Nephron progenitor cell (in vitro differentiated cells): Measurements from ENCODE around the gene NIN.

Experiments used
- DNase-seq: peaks from one replicate; pipeline ENCODE4 v3.0.0; 2021
- H3K27ac Mint-ChIP-seq: 2 replicates; pipeline ENCODE4 v1.8.0; 2021; ENCODE audit warnings: mild to moderate bottlenecking, moderate library complexity, mixed read lengths
- H3K27me3 Mint-ChIP-seq: 2 replicates; pipeline ENCODE4 v1.8.0; 2021; ENCODE audit warnings: mild to moderate bottlenecking, low read depth, mixed read lengths; ENCODE audit not compliant: poor library complexity
- H3K36me3 Mint-ChIP-seq: 2 replicates; pipeline ENCODE4 v1.8.0; 2021; ENCODE audit warnings: low read depth, mixed read lengths
- H3K4me1 Mint-ChIP-seq: 2 replicates; pipeline ENCODE4 v1.8.0; 2021; ENCODE audit warnings: mixed read lengths
- H3K4me3 Mint-ChIP-seq: 2 replicates; pipeline ENCODE4 v1.8.0; 2021; ENCODE audit warnings: mild to moderate bottlenecking, moderate library complexity, mixed read lengths
- H3K9me3 Mint-ChIP-seq: 2 replicates; pipeline ENCODE4 v1.8.0; 2021; ENCODE audit warnings: mild to moderate bottlenecking, moderate library complexity, mixed read lengths
- CTCF ChIP-seq: fragments of 200-600 bp; sonication (generic); IDR thresholded peaks from 2 replicates; pipeline ENCODE4 v1.5.0; 2021; ENCODE audit warnings: antibody characterized with exemption

NIN gene

GRCh38 chr14:50837271-50837670, 6.3 kb upstream of the NIN start:
- Mint-ChIP-seq H3K9me3 (no peaks in the 10 kb centered on the region), H3K4me3 (no peak overlapping the region), H3K36me3 (no peaks in the 10 kb centered on the region), H3K27me3 (peaks cover 39% of the 10 kb centered on the region), H3K27ac (no peak overlapping the region), H3K4me1 (peaks cover 7% of the 10 kb centered on the region)
- DNase-seq, result no peak
- no peak for TF ChIP-seq CTCF

- Mint-ChIP-seq H3K4me3 (no peak overlapping the region), H3K27ac (no peak overlapping the region), H3K27me3 (peaks cover 45% of the 10 kb centered on the region), H3K9me3 (no peaks in the 10 kb centered on the region), H3K36me3 (no peaks in the 10 kb centered on the region), H3K4me1 (peaks cover 15% of the 10 kb centered on the region)
- TF ChIP-seq CTCF, result no peak
- no peak for DNase-seq
These were observed 5.6 kb upstream of the NIN start for GRCh38 chr14:50836515-50836914.

DNA sequence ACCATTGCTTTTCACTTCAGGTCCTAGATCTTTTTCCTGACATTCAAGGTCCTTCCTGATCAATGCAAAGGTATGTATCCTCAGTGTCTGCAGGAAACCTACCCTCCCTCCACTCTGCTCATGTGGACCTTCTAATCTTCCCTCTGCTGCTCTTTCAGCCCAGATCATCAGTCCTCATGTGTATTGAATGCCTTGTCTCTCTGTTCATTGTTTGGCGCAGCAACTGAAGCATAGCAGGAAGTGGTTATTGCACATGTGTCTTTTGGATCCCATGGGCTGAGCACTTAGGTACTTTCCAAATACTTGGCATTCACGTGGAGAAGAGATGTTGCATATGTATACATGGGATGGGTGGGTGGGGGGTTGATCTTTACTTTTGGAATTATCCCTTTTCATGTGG, 4.3 kb upstream of the NIN start:
- no peak for DNase-seq
- no peak overlapping the region for H3K27ac Mint-ChIP-seq
- peaks cover 48% of the 10 kb centered on the region for H3K27me3 Mint-ChIP-seq
- no peak for TF ChIP-seq CTCF
- no peaks in the 10 kb centered on the region for H3K9me3 Mint-ChIP-seq
- H3K36me3 Mint-ChIP-seq, result no peaks in the 10 kb centered on the region
- no peak overlapping the region for H3K4me3 Mint-ChIP-seq
- H3K4me1 Mint-ChIP-seq, result peaks cover 17% of the 10 kb centered on the region

DNA sequence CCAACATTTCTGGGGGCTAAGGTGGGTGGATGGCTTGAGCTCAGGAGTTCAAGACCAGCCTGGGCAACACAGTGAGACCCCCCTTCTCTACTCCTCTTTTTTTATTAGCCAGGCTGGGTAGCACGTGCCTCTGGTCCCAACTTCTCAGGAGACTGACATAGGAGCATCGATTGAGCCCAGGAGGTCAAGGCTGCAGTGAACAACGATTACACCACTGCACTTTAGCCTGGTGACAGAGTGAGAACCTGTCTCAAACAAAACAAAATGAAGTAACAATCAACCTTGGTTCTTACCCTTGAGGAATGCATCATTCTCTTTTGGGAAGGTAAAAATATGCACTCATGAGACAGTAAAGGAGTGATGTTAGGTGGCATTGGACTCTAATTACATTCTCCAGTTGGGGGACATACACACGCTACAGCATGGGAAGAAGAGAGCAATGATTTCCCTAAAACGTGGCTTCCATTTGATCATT, 3.9 kb upstream of the NIN start:
- Mint-ChIP-seq H3K4me1 (peaks cover 20% of the 10 kb centered on the region), H3K27ac (no peak overlapping the region), H3K27me3 (peaks cover 48% of the 10 kb centered on the region), H3K4me3 (no peak overlapping the region), H3K9me3 (no peaks in the 10 kb centered on the region), H3K36me3 (no peaks in the 10 kb centered on the region)
- DNase-seq, result no peak
- no peak for TF ChIP-seq CTCF

GRCh38 chr14:50832935-50833630, 2.1 kb upstream of the NIN start:
- TF ChIP-seq CTCF, result no peak
- H3K9me3 Mint-ChIP-seq, result no peaks in the 10 kb centered on the region
- no peak for DNase-seq
- H3K27me3 Mint-ChIP-seq, result peaks cover 43% of the 10 kb centered on the region
- no peak overlapping the region for H3K4me3 Mint-ChIP-seq
- peaks cover 37% of the 10 kb centered on the region for H3K4me1 Mint-ChIP-seq
- no peaks in the 10 kb centered on the region for H3K36me3 Mint-ChIP-seq
- H3K27ac Mint-ChIP-seq, result no peak overlapping the region

DNA sequence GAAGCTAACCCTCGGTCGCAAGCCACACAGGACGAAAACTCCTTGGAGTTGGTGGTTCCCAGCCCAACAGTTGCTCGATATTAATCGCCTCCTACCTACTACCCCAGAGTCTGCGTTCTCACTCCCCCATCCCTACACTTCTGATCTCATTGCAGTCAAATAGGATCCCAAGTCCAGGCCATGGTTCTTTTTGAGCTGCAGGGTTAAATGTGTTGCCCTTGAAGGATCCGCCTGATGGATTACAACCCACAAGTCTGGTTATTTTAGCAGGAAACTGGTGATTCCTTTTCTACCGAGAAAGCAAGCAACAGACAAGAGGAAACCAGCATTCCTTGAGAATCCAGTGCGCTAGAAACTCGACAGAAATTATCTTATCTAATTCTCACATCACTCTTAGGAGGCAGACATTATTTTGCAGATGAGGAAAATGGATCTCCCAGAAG, 785 bp upstream of the NIN start:
- no peak for TF ChIP-seq CTCF
- Mint-ChIP-seq H3K27me3 (peaks cover 41% of the 10 kb centered on the region), H3K9me3 (no peaks in the 10 kb centered on the region), H3K4me3 (peak overlapping the region; percentile 94), H3K36me3 (peaks cover 4% of the 10 kb centered on the region), H3K27ac (no peak overlapping the region), H3K4me1 (peaks cover 45% of the 10 kb centered on the region)
- no peak for DNase-seq
